ENCODE measurements around the gene SH3TC2.

SH3TC2 gene

DNA sequence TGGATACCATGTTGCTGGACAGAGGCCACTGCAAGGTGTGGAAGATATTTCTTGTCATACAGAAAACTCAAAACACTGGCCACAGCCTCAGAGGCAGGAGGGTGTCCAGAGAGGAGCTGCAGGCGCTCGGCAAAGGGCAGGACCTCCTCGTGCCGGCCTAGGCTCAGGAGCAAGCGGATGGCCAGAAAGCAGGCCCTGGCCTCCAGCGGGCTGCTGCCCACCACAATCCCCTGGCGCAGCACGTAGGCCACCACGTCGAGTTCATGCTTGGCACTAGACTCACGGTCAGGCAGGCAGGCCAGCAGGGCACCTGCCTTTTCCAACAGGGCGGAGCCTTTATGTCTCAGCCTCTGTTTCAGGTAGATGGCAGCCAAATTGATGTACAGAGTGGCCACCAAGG, 35.2 kb downstream of the SH3TC2 start:
- no peak for DNase-seq

DNA sequence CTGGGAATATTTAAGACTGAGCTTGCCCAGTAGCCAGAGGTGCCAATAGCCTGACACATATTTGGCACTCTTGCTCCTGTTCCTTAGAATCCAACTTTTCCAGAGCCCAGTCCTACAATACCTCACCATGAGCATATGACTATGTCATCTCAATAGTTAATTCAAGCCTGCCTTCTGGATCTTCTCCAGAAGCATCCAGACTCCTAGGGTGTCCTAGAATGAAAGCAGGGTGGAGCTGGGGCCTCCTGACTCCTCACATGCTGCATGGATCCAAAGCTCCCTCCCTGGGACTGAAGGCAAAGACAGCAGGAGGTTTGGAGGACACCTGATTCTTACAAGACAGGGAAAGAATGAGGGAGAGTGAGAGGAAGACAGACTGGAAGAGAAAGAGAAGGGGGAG, 37.9 kb downstream of the SH3TC2 start:
- no peak for DNase-seq

DNA sequence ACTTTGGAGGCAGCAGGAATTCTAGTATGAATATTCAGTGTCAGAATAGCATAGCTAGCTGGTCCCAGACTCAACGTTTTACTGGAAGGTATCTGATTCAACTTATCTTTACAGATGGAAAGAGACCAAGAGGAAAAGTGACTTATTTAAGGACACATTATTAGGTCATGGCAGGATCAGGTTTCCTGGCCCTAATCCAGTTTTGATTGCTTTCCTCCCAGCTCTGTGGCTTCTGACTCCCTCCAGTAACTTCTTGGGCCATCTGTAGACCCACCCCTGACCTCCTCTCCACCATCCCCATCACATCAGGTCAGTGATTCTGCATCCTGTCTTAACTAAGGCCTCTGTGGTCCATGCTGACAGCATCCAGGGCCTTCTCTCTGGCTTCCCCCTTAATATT, 38.4 kb downstream of the SH3TC2 start:
- peak; percentile 44 for DNase-seq

DNA sequence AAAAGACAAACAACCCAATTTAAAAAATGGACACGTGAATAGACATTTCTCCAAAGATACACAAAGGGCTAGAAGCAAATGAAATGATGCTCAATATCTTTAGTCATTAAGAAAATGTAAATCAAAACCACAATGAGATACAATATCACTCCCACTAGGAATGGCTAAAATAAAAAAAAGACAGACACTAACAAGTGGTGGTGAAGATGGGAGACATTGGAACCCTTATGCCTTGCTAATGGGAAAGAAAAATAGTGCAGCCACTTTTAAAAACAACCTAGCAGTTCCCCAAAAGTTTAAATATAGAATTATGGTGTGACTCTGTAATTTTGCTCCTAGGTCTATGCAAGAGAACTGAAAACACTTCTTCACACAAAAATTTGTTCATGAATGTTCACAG, 40.7 kb downstream of the SH3TC2 start:
- no peak for DNase-seq

DNA sequence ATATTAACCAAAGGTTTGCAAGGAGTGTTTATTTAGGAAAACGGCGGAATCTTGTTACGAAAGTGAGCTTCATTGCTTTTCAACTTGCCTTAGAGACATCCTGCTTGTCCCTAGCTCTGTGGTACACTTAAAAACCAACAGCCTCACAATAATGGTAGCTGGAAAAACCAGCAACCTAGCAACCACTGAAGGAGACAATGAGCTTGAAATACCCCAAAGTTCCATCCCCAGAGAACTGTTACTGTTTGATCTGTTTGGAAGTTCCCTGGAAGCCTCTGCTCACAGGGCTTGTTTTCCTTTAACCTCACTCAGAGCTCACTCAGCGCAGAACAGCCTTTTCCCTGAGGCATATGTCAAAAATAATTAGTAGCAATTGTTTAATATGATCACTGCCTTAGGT, 43.2 kb downstream of the SH3TC2 start:
- DNase-seq: no peak

DNA sequence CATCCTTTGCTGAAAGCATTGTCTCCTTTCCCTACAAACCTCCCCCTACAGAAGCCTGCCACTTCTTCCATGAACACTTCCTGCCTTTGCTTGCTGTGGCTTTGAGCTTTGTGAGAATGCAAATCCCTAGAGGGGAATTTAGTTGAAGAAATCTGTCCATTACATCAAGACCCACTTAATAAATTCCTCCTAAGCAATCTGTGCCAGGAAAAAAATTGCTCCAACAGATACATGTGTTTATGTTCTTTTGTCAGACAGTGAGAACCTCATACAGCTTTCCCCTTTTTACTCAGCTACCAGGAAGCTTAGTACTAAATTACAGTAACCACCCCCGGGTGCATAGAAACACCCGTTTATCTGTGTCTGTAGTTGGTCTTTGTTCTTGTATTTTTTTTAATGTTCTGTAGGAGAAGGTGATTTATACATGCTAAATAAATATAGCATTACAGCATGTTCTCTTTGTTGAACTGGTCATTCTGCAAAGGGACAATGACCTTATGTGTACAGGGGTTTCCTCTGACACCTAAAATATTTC, 43.9 kb downstream of the SH3TC2 start:
- DNase-seq: peak; percentile 37

DNA sequence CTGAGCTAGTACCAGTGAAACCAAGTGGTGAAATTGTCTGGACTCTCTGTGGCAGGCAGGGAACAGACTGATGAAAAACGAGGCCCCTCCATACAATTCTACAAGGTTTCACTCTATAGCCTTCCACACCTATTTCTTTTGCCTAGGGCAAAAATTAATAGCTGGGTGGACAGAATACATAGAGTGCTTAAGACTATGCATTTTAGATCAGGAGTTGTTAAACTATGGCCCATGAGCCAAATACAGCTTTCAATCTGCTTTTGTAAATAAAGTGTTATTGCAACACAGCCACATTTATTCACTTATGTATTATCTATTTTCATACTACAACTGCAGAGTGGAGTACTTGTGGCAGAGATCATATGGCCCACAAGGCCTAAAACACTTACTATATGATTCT, 45.2 kb downstream of the SH3TC2 start:
- DNase-seq: no peak

DNA sequence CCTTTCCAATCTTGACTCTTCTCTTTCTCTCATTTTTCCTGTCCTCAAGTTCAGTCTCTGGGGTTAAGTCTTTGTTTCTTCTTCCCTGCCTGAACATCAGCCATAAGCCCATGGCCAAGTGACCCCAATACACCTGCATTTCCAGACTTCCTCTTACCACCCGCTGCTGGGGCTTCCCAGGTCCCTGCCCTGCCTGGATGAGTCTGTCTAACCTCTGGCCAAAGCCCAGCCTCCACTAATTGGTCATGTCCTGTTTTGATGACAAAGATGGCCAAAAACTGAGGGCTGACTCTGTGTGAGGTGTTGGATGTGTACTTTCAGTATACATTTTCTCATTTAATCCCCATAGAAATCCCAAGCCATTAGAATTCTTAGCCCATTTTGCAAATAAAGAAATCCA, 47.3 kb downstream of the SH3TC2 start:
- DNase-seq: no peak

DNA sequence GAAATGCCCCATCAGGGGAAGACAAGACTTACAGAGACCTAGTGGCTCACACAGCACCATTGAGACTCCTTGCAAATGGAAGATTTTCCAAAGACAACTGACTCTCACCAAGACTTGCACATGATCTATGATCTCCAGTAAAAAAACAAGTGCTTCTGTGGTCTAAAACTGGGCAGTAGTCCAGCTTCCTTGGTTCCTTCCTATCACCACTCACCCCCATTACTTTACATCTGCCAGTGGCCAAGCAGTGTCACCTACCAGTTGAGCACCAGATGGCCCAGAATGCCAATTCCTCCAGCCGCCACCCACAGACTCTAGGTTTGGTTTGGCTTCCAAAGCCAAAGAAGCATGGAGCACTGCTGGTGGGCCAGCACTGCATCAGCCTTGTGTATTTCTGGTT, 47.7 kb downstream of the SH3TC2 start:
- DNase-seq: peak; percentile 37

DNA sequence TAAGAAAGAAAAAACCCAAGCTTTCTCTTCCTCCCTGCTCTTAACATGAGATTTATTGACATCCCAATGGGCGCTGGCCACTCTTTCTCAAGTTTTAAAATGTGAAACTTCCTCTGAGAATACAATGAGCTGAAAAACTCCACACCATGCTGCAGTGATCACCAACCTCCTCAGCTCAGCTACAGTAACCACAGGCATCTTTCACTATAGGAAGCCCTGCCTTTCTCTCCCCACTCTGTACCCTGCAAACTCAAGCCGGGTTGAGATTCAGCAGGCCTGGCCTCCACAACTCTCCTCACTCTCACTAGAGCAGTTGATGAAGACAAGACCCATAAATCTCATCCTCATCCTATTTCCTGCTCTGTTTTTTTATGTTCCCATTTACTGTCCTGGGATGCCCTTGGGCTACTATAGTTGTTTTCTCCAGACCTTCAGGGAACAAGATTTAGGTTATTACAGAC, 48.3 kb downstream of the SH3TC2 start:
- peak; percentile 26 for DNase-seq

DNA sequence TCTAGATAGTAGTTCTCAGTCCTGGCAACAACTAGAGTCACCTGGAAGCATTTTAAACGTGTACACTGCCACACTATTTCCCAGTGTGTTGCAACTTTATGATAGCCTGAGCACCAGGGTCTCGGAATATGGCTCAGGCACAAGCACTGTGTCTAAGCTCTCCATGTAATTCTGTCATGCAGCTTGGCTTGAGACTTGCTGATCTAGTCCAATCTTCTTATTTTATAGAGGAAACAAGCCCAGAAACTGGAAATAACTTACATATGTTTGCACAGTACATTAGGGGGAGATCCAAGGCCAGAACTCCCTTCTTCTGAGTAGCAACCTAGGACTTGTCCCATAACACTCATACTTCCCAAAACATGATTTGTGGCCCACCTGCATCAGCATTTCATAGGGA, 49.1 kb downstream of the SH3TC2 start:
- DNase-seq: no peak

DNA sequence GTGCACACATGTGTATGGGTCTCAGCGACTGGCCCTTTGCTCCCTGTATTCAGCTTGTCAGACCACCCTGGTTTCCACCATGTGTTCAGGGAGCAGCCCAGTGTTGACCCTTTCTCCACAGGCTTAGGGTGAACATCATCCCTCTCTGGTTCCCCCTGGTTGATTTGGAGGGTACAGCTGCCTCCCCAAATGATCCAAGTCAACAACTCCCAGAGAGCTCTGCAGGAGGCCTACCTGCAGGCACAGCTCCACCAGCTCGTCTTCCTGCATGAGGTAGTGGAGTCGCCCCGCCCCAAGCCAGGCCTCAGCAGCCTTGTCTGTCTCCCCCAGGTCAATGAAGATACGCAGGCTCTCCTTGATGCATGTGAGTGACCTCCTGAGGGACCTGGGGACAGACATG, 50.5 kb downstream of the SH3TC2 start:
- DNase-seq: no peak

DNA sequence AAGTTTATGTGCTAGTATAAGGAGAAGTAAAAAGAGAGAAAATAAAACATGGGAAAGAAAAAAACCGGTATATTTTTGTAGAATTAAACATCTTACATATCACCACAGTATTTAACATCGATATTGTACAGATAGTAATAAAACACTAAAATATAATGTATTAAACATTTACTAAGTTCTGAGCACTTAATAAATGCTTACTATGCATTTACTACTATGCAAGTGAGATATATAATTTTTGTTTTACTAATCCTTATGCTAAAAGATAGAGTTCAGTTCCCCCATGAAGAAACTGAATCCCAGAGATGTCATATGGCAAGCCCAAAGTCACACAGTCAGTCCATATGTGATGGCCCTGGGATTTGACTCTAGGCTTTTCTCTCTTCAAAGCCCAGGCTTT, 51.1 kb downstream of the SH3TC2 start:
- no peak for DNase-seq

DNA sequence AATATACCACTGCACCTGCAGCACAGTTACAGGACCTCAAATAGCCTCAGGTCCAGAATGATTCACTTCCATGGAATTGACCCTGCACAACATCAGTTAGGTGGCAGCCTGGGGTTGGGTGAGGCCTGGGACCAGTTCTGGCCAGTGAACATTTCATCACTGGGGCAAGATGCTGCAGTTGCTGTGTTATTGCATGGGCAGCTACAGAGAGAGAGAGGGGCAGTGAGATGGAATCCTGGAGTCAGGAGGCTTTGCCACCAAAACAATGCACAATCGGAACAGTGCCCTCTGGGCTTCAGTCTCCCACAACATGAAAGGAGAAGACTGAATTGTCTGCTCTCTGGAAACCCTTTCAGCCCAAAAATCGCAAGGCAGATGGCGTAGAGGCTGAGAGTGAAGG, 51.8 kb downstream of the SH3TC2 start:
- DNase-seq: peak; percentile 76

DNA sequence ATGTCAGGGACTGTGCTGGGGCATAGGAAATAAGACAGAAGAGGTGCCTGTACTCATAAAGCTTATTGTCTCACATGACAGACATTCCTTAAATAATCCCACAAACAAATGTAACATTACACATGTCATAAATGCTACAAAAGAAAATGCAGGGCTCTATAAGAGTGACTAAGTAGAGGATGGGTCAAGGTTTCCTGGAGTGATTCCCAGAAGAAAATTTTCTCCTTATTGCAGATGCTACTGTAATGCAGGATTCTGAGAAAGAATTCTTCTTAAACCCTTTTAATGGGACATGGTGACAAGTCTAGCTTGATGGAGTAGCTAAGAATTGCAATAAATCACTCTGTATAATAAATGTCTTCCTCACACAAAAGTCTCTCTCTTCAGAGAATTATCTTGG, 55.7 kb downstream of the SH3TC2 start:
- peak; percentile 85 for DNase-seq

DNA sequence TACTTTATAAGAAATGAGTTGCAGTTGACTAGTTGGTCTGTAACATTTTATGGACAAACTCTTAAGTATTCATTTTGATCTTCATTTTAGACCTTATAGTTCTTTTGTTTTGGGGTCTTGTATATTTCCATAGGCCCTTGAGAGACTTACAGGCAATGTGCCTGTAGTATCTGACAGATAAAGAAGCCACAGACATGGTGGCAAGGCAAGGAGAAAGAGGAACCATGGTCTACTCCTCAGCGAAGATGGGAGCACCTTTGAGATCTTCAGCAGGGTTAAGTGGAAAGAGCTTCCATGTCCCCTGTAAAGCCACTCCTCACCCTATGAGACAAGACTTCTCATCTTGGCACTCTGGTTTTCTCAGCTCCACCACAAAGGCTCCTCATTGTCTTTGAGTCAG, 56.4 kb downstream of the SH3TC2 start:
- DNase-seq: no peak

DNA sequence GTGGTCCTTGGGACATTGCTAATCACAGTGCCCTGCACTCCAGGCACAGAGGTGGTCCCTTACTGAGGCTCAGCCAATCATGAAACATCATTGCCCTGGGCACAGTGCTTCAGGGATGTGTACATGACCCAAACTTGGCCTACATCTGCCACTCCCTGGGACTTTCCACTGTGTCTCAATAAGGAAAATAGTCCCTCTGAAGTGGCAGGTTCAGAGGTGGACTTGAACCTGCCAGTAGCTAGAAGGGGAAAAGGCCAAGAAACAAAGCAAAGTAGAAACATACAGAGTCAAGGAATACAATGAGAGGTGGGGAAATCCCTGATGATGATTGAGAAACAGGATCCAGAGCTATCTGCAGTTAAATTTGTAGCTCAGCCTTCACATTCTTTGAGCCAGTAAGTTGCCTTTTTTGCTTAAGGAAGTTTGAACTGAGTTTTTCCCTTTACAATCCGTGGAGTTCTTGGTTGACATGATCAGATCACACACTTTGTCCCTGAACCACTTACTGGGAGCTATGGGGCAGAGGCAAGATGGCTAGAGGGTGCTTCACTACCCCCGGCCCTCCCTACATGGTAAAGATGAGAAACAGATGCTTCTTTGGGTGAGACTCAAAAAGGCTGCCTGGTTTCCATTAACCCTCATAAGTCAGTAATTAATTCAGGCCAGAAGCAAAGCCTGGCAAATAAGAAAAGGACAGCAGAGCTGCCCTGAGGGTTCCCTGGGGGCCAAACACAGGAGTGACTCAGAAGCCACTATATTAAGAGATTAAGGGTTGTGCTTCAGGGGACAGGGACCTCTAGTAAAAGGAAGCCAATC, 57.6 kb downstream of the SH3TC2 start:
- peak; percentile 67 for DNase-seq

DNA sequence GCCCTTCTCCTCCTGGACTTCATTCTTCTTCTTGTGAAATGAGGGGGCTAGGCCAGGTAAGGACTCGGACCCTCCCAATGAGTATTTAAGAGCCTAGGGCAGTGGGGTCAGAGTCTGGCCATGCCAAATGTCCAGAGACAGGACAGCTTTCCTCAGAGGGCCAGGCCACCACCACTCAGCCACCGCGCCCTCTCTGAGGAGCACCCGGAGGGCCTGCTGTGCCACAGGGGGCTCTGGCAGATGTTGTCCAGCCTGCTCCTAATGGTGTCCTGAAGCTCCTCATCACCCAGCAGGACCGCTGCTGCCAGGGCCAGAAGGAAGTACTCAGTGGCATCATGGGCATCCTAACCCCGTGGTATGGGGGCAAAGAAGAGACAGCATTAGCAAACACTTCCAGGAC, 58.3 kb downstream of the SH3TC2 start:
- no peak for DNase-seq

DNA sequence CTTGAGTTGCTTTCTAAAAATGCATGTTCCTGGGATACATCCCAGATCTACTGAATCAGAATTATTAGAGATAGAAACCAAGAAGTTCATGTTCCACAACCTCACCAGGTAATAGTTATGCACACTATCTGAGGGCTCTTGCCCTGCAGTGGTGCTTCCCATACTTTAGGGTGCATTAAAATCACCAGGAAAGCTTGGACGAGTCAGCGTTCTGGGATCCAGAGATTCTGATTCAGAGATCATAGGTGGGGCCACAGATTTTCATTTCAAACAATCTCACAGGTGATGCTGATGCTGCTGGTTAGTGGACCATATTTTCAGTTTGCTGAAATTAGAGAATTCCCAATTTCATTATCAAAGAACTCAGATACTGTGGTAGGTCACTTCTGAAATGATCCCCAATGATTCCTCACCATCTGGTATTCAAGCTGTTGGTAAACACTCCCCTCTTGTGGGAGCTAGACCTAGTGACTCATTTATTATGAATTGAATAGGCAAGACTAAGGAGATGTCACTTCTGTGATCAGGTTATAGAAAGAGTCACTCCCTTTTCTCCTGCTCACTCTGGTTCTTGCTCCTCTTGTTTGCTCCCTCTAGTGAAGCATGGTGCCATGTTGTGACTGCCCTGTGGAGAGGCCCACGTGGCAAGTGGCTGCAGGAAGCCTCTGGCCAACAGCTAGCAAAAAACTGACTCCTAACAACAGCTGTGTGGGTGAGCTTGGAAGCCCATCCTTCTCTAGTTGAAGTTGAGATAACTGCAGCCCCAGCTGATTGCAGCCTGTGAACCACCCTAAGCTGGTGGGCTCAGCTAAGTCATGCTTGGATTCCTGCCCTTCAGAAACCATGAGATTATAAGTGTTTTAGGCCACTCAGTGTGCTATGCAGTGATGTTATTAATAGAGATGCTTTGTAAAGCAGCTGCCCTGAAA, 59.8 kb downstream of the SH3TC2 start:
- peak; percentile 82 for DNase-seq

DNA sequence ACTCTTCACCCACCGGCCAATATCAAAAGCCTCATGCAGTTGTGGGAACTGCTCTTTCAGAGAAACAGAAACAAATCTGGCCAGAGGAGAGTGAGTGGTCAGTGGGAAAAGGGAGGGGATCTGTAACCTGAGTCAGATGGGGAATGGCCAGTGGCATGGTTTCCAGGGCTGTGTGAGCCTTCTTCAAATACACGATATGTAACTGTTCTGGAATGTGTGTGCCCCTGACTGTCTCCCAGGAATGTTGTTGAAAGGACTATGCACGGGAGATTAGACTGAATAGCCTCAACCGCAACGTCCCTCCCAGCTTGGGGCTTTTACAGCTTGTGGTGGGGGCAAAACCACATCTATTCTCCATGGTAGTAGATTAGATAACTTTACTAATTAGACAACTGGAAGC, 60.8 kb downstream of the SH3TC2 start:
- peak; percentile 100 for DNase-seq

DNA sequence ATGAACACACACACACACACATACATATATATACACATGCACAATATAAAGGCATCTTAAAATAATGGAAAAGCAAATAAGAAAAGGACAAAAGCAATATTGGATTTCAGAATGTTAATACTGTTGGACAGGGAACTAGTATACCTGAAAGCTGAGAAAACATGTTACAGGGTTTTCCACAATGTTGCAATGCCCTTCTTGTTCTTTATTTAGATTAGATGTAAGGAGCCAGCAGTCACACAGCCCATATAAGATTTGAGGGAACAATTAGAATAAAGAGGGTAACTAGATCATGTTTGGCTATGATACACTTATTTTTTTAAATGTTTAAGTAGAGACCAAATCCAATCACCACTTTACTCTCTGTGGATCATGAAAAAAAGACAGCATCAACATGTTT, 61.7 kb downstream of the SH3TC2 start:
- no peak for DNase-seq

DNA sequence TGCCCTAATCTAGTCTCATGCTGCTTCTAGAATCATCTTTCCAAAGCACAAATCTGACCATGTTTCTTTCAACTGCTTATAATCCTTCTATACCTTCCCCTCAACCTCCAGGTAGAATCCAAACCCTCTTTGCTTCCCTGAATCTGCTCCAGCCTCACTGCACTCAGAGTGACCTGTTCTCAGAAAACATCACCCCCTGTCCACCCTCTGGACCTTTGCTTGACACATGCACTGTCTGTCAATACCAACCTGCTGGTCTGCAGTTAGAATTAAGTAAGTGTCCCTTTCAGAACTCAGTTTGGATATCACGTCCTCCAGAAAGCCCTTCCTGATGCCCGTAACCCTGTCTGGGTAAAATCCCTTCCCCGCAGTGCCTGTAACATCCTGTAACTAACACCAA, 63.1 kb downstream of the SH3TC2 start:
- no peak for DNase-seq

DNA sequence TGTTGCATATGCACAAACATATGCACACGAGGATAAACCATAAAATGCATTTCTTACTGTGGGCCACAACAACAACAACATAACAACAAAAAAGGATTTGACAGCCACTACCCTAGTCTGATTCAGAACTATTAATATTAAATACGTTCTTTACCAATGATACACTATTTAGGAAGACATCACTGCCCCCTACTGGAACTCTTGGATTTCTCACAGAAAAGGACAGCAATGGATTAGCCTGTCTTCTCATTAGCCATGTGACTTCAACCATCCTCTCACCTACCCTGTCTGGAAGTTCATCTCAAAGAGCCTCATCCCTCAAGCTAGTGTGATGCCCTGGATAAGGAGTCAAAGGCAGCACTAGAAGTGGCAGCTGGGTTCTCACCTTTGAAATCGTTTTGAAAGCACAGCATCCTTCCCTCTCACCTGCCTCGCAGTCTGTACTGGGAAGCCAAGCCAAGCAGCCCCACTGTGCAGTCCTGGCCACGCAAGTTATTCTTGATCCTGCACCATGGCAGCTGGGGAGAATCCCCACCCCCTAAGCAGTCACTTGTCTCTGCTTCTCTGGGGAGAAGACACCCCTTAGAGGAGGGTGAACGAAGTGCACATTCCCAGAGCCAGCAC, 64.6 kb downstream of the SH3TC2 start:
- peak; percentile 73 for DNase-seq
